Stimulated activated CD4-positive, alpha-beta T cell treated with anti-CD3 and anti-CD28 coated beads, Interleukin-12 subunit alpha, Interleukin-12 subunit beta, amount 100 ng/mL, for 24 hours (primary cell): ENCODE results near the gene RDX.
A peak's percentile ranks its signal among the peaks of the same experiment; 100 is the strongest.
"Not testable (repeated sequence)": the region's sequence is repeated elsewhere in the genome, so short reads cannot be mapped to it uniquely, and the experiment has no call there.

Experiments
- DNase-seq, 2 experiments: peaks; one replicate each; pipeline ENCODE4 v3.0.0-alpha.2; 2020; ENCODE audit warnings: low read depth in 2 of 2

RDX gene

DNA sequence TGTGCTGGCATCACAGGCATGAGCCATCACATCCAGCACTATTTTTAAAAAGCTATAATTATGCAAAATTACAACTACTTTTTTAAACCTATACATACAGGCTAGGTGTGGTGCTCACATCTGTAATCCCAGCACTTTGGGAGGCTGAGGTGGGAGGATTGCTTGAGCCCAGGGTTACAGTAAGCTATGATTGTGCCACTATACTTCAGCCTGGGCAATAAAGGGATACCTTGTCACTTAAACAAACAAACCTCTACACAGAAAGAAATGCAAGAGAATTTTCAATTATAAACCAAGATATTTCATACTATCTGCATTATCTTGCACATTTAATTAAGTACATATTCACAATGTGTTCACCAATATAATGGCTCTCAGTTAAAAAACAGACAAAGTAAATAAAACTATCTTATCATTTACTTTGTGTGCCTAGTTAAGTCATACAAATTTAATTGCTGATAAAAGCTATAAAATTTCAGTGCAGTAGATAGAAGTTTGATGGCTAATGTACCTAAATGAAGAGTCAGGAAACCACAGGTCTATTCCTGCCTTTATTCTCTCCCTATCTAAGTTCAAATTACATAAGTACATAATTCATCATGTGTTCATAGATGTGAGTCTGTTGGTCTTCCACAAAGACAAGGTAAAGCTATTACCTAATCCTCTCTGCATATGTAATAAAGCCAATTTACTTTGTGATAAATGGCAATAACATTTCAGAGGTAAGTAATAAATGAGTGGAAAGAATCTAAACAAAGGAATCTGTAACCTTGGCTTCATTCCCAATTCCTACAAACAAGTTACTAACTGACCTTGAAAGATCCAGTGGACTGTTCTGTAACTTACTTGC is 9.0 kb upstream of the RDX start:
- no peak for DNase-seq

DNA sequence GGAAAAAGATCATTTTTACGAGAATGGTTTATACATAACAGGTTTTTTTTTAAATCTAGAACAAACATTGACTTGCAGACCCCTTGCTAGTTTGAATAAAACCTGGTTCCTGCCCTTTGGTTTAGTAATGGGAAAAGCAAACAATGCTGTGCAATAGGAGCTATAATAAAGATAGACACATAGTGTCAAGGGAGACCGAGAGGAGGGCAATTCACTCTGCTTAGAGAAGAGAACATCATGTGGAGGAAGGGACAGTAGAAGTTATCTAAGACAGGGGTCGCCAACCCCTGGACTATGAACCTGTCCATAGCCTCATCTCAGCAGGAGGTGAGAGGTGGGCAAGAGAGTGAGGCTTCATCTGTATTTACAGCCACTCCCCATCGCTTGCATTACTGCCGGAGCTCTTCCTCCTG is 7.0 kb upstream of the RDX start:
- DNase-seq = no peak

DNA sequence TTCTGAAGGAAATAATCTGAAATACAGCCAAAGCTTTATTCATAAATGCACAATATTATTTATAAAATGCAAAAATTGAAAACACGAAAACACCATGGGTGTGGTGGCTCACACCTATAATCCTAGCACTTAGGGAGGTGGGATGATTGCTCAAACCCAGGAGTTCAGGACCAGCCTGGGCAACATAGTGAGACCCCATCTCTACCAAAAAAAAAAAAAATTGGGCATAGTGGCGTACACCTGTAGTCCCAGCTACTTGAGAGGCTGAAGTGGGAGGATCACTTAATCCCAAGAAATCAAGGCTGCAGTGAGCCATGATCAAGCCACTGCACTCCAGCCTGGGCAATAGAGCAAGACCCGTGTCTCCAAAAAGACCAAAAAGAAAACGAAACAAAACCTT is 5.2 kb upstream of the RDX start:
- no peak for DNase-seq

DNA sequence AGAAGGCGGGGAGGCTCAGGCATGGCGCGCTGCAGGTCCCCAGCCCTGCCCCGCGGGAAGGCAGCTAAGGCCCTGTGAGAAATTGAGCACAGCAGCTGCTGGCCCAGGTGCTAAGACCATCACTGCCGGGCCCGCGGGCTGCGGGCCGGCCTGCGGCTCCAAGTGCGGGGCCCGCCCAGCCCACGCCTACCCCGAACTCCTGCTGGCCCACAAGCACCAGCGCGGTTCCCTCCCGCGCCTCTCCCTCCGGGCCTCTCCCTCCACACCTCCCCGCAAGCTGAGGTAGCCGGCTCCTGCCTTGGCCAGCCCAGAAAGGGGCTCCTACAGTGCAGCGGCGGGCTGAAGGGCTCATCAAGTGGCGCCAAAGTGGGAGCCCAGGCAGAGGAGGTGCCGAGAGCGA is 4.6 kb upstream of the RDX start:
- DNase-seq = no peak

DNA sequence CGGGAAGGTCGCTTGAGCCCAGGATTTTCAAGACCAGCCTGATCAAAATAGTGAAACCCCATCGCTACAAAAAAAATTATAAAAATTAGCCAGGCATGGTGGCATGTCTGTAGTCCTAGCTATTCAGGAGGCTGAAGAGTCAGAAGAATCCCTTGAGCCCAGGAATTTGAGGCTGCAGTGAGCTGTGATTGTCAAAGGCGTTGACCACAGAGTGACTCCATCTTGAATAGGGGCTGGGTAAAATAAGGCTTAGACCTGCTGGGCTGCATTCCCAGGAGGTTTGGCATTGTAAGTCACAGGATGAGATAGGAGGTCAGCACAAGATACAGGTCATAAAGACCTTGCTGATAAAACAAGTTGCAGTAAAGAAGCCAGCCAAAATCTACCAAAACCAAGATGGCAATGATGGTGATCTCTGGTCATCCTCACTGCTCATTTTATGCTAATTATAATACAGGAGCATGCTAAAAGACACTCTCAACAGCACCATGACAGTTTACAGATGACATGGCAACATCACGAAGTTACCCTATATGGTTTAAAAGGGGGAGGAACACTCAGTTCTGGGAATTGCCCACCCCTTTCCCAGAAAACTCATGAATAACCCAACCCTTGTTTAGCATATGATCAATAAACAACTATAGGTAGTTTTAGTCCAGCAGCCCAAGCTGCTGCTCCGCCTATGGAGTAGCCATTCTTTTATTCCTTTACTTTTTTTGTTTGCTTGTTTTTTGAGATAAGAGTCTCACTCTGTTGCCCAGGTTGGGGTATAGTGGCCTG is 2.8 kb upstream of the RDX start:
- DNase-seq = no peak

DNA sequence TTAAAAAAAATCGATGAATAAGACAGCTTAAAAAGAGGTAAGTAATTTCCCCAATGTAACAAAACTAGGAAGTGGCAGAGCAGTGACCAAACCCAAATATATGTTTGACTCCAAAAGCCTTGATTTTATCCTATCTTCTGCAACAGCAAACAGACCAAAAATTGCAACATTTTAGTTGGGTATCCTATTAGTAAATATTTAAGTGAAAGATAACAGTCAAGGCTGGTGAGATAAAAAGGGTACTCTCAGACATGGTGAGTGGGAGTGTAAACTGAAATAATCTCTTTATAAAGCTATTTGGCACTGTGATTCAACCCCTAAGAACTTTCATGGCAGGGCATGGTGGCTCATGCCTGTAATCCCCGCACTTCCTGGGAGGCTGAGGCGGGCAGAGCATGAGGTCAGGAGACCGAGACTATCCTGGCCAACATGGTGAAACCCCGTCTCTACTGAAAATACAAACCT is 1.9 kb upstream of the RDX start:
- no peak for DNase-seq

DNA sequence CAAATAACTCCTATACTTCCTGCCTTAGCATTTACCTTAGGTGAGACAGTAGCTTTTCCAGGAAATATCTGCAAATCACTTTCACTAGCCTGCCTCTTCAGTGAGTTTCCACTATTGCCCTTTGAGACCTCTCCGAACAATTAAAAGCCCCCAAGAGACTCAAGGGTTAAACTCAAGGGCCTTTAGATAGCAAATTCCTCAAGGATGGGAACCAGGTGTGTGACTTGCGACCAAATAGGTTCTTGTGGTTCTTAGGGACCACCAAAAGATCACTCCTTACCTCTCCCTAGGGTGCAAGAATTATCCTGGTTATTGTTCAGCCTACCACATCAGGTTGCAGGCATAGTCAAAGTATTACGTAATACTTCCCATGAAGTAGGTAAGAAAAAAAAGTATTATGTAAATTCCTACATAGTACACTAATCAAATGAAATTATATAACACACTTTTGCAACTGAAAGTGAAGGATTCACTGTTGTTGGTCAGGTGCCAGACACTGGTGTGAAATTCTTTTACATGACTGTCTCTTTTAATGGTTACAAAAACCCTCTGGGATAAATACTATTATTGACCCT is 1.4 kb upstream of the RDX start:
- no peak for DNase-seq

DNA sequence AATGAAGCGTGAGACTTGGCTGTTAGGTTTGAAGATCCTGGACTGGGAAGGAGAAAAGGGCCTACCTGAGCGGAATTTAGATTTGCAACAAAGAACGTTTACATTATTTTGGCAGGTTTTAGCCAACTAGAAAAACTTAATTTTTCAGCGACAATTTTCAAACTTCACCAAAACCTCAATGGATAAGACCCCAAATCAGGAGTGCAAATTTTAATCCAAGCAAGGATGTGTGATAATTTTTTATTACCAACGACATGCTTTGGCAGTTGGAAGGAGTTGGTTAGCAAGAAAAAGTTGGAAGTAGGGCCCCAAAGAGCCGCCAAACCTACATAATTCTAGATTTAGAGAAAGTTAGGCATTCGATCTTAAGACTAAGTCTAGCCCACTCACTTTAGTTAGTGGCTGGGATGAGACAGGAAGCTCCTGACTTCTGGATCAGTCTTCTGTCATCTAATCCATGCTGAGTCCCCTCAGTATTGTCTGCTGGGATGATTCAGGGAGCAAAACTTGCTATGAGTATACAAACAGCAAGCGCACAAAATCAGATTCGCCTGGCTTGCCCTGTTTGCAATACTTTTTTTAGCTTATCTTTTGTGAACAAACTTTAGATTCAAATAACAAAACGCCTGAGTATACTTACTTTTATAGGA is 787 bp upstream of the RDX start:
- DNase-seq = no peak

DNA sequence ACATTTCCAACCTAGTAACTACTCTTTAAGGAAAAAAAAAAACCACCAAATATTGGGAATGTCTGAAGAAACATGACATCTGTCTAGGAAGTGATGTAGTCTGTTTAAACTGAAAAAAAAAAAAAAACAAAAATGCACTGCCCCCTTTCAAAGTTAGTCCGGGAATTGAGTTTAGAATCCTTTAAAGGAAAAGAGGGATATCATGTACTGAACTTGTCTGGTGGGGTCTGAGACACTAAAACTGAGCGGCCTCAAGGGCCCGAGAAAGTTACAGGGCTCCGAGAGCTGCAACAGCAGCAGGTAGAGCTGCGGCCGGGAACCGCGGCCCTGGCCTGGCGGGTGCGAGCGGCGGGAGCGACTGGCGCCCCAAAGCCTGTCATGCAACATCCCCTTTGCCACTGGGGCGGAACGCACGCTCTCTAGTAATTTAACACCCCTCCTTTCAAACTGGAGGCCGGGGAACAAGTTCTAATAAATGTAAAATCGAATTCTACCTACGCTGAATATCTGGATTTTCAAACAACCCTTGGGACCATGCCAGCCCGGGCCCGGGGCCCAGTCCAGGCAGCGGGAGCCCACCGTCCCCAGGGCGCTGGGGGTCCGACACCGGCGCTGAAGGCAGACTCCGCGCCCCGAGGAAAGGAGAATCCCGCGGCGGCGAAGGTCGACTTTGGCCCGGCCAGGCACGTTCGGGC is 736 bp downstream of the RDX start:
- peak; percentile 16 to 34 for DNase-seq

DNA sequence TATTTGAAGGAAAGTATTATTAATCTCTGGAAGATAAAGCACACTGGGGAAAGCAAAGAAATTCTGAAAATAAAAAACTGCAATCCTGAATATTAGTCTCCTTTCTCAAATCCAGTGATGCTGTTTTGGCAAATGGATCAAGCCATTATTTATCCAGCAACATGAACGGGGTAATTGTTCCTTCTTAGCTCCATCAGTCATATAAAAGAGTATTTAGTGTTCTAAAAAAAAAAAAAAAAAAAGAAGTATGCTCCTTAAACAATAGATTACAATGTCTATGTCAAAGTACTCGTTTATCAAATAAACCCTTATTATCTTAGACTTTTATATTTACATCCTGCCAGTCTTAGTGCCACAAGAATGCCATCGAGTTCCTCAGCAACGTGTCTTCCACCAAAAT is 1.3 kb downstream of the RDX start:
- no peak for DNase-seq

DNA sequence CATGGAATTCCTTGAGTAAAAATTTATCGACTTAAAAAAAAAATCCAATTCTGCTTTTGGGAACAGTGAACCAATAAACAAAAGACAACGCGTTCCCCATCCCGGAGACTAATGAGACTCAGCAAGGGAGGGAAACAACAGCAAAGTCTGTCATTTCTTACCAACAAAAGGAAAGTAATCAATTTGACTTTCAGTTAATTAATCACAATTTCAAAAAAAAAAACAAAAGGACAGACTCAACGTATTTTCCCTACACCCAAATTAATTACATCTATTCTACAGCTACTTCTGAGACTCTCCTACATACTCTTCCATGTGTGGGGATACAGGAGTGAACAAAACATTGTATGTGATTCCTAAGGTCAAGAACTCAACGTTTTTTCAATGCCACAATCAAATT is 1.9 kb downstream of the RDX start:
- DNase-seq = no peak

DNA sequence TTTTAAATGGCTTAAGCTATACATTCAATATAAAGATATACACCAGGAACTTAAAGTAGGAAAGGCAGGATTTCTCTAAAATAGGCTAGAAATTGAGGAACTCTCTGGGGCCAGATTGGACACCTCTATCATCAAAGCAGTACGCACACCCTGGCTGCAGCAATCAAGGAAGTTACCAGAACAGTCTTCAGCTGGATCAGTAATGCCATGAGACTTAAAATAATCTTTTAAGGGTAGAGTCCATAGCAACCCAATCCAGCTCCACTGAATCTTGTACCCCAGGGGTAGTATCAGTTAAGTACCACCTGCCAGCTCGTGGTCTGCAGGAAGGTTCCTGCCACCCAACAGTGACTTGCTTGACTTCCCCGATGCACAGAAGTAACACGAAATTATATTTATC is 3.0 kb downstream of the RDX start:
- no peak for DNase-seq

DNA sequence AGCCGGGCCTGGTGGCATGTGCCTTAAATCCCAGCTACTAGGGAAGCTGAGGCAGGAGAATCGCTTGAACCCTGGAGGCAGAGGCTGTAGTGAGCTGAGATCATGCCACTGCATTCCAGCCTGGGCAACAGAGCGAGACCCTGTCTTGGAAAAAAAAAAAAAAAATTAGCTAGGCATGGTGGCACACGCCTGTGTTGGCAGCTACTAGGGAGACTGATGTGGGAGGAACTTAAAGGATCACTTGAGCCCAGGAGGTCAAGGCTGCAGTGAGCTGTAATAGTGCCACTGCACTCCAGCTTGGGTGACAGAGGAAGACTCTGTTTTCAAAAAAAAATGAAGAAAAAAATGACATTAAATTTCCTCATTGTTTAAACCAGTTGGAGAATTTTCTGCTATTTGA is 4.3 kb downstream of the RDX start:
- not testable (repeated sequence) for DNase-seq

DNA sequence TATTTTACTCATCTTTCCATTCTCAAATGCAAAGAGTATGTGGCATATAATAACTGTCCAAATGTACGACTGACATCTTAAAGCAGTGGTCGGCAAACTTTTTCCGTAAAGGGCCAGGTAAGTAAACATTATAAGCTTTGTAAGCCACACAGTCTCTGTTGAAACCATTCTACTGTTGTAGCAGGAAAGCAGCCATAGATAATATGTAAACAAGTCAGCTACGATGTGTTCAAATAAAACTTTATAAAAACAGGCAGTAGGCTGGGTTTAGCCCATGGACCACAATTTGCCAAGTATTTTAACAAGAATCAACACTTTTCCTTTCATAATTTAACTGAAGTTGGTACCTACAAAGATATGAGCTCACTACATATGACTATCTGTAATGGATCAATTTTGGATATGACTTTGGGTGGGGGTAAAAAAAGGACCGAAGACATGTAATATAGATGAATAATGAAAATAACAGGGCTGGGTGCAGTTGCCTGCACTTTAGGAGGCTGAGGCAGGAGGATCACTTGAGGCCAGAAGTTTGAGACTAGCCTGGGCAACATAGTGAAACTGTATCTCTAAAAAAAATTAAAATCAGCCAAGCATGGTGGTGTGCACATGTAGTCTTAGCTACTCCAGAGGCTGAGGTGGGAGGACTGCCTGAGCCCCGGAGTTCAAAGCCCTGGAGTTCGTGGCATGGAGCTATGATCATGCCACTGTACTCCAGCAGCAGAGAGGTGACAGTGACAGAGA is 5.7 kb downstream of the RDX start:
- no peak for DNase-seq

DNA sequence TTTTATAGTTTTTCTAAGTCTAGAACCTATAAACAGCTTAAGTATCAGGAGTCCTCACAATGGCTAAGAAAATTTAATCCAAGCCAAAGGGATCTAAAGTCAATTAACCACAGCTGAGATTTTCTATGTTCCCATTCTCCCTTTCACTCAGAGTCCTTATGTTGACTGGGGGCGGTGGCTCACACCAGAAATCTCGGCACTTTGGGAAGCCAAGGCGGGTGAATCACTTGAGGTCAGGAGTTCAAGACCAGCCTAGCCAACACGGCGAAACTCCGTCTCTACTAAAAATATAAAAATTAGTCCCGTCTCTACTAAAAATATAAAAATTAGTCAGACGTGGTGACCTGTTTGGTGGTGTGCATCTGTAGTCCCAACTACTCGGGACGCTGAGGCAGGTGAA is 6.9 kb downstream of the RDX start:
- no peak for DNase-seq

DNA sequence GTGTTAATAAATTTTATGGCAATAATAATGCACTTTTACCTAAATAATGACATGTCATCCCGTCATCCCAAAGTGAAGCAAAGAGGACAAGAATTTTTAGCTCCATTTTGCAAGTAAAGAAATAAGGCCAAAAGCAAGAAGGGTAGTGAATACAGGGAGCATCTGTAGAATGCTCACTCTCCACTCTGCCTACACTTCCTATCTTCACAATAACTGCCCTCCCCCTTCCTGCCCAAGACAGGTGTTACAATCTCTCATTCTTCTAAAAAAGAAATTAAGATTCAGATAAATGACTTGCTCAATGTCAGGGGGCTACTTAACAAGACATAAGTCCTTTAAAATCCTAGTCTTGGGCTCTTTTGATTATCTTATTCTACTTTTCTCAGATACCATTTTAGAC is 8.9 kb downstream of the RDX start:
- DNase-seq = no peak

DNA sequence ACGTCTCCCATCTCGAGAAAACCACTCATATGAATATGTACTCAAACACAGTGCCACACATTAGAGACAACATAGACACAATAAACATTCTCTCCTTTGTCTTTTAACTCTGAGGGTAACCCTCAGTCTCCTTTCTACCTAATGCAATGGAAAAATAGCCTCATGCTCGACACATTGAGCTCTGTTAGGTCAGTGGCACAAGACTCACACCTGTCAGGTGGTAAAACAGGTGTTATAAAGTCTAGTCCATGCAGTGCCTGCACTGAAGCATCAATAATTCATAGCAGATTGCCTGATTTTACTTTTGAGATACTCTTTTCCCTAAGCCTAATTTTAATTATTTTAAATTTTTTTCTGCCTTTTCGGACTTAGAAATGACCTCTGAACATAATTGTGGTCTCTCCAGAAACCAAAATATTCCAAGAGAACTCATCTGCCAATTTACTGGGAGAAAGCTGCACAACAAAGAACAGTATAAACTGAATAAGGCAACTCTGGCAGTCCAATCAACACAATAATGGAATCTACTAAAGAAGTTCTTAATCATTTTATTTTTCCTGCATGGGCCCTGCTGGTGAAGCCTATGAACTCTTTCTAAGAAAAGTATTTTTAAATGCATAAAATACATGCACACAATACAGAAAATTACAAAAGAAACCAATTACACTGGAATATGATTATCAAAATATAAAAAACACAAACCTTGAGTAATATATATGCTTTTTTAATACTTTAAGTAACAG is 9.9 kb downstream of the RDX start:
- no peak for DNase-seq

DNA sequence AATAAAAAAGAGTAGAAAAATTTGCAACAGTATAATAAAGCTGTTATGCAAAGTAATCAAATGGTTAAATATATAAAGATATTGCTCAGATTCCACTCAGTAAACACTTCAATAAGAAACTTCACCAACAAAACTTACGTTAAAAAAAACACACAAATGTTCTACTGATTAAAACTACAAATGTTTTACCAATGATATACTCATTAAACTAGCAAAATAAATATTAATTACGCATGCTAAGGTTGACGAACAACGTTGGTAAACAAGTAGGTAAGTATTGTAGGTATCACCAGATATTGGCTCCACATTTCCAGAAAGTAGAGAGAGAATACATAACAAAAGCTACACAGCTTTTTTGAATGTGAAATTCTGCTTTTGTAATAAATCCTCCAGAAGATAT is 12.6 kb downstream of the RDX start:
- no peak for DNase-seq

DNA sequence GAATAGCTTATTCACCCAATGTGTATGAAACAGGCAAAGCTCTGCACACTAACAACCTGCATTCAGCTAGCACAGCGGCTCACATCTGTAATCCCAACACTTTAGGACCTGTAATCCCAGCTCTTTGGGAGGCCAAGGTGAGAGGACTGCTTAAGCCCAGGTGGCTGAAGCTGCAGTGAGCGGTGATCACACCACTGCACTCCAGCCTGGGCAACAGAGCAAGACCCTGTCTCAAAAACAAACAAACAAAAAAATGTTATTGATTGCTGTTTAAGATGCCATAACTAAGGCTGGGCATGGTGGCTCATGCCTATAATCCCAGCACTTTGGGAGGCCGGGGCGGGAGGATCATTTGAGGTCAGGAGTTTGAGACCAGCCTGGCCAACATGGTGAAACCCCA is 15.8 kb downstream of the RDX start:
- DNase-seq = not testable (repeated sequence)

DNA sequence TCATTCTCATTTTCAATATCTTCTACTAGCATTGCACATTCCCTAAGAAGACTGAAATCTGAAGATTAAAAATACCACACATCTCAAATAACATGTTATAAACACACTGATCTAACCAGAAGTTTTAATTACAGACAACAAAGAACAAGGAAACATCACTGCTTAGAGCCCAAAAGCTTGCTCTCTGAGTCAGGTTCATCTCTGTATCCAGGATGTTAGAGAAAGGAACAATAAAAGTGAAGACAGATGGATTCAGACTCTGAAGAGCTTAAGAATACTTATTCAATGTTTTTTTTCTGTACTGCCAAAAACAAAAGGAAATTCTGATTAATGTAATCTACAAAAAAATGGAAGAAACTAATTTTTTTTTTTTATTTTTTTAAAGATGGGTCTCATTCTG is 16.5 kb downstream of the RDX start:
- DNase-seq = no peak
